Fibroblast of lung (primary cell): ENCODE measurements around the gene EDA. TPM values are rescaled to one million over a fixed set of nuclear protein-coding genes. Genes with fewer than 3 reads are reported as not detected.

Experiments used
- DNase-seq, 2 donors: peaks; one replicate each; pipeline versions ENCODE4 v3.0.0 to v3.0.0-alpha.2; 2010; ENCODE audit warnings: low read depth in 2 of 2
- H2AFZ ChIP-seq: 2 replicates; pipeline ENCODE4 v1.5.1; 2012; ENCODE audit warnings: low read length, control low read depth, inconsistent platforms
- H3K27ac ChIP-seq: 2 replicates; pipeline ENCODE4 v1.5.1; 2011; ENCODE audit warnings: low read length, control low read depth; ENCODE audit not compliant: insufficient read depth
- H3K27me3 ChIP-seq: 2 replicates; pipeline ENCODE4 v1.5.1; 2011; ENCODE audit warnings: mild to moderate bottlenecking, low read length; ENCODE audit not compliant: control insufficient read depth, insufficient read depth
- H3K36me3 ChIP-seq: 2 replicates; pipeline ENCODE4 v1.5.1; 2011; ENCODE audit warnings: low read length; ENCODE audit not compliant: control insufficient read depth, insufficient read depth
- H3K4me1 ChIP-seq: 2 replicates; pipeline ENCODE4 v1.5.1; 2011; ENCODE audit warnings: low read length; ENCODE audit not compliant: control insufficient read depth, insufficient read depth; ENCODE audit errors: extremely low read depth
- H3K4me2 ChIP-seq: 2 replicates; pipeline ENCODE4 v1.5.1; 2011; ENCODE audit warnings: low read length, control low read depth; ENCODE audit not compliant: insufficient read depth; ENCODE audit errors: extremely low read depth
- H3K4me3 ChIP-seq, 4 experiments: fragments of 200-600 bp in 1 of 4; sonication (generic) in 1 of 4; replicated peaks in 1 of 4; 2 replicates each; pipeline ENCODE4 v1.5.1; 2011 to 2016; ENCODE audit warnings: low read length in 4 of 4, low read depth in 3 of 4, mild to moderate bottlenecking in 3 of 4, control low read depth in 2 of 4, inconsistent platforms in 1 of 4, mixed read lengths in 1 of 4; ENCODE audit not compliant: insufficient read depth in 1 of 4; ENCODE audit errors: control extremely low read depth in 1 of 4
- H3K79me2 ChIP-seq: 2 replicates; pipeline ENCODE4 v1.5.1; 2012; ENCODE audit warnings: mild to moderate bottlenecking, low read length, inconsistent platforms; ENCODE audit not compliant: control insufficient read depth, insufficient read depth
- H3K9ac ChIP-seq: 2 replicates; pipeline ENCODE4 v1.5.1; 2011; ENCODE audit warnings: mild to moderate bottlenecking, low read length, control low read depth; ENCODE audit not compliant: insufficient read depth
- H3K9me3 ChIP-seq: 2 replicates; pipeline ENCODE4 v1.5.1; 2012; ENCODE audit warnings: low read depth, low read length; ENCODE audit not compliant: control insufficient read depth, insufficient read depth
- H4K20me1 ChIP-seq: 2 replicates; pipeline ENCODE4 v1.5.1; 2011; ENCODE audit warnings: low read length; ENCODE audit not compliant: control insufficient read depth, insufficient read depth; ENCODE audit errors: extremely low read depth
- EZH2 ChIP-seq: IDR thresholded peaks from 2 replicates; pipeline ENCODE4 v1.5.1; 2012; ENCODE audit warnings: low read length, control low read depth, mild to moderate bottlenecking; ENCODE audit errors: missing control alignments
- polyA plus RNA-seq, 2 donors: library from polyadenylated mRNA; depleted of rRNA in 1 of 2; stranded (reverse) in 1 of 2; unstranded in 1 of 2; fragments of >200 nt; gene quantifications; 2 replicates each; pipeline ENCODE4 v1.2.1, GENCODE V29; 2011 to 2012; ENCODE audit warnings: missing spikeins in 1 of 2
- total RNA-seq: library from RNA; depleted of rRNA; stranded (reverse); fragments of >200 nt; gene quantifications from 2 replicates; pipeline ENCODE4 v1.2.1, GENCODE V29; 2014
- TF ChIP-seq, protein P1 (sequence below), 2 donors: IDR thresholded peaks in 1 of 2; conservative IDR thresholded peaks in 1 of 2; 1 replicate in 1 of 2; 2 replicates in 1 of 2; pipeline ENCODE4 v1.5.1; 2011 to 2012; ENCODE audit warnings: low read length in 2 of 2, control low read depth in 1 of 2, inconsistent platforms in 1 of 2, low read depth in 1 of 2, mild to moderate bottlenecking in 1 of 2

Gene EDA
- total and polyA plus RNA-seq, 2 donors (not counting 1 experiment from before 2014, with no cell fraction given) = 0.17 to 0.20 TPM

DNA sequence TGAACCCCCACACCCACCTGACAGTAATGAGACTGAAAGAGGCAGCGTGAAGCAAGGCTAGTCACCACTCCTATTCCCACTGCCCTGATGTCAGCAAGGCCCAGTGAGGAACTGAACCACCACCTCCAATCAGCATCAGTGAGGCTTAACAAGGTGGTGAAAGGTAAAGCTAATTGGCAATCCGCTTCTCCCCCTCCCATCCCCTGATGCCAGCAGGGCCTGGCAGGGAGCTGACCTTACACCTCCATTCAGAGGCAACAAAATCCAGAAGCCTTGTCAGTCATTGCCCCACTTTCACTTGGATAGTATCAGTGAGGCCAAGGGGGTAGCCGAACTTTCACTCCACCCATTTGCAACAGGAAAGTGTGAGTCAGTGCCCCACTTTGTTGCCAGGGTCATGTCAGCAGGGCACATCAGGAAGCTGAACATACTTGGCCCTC, 373.1 kb downstream of the EDA start:
- no peak for TF ChIP-seq EZH2
- TF ChIP-seq, protein P1, sequence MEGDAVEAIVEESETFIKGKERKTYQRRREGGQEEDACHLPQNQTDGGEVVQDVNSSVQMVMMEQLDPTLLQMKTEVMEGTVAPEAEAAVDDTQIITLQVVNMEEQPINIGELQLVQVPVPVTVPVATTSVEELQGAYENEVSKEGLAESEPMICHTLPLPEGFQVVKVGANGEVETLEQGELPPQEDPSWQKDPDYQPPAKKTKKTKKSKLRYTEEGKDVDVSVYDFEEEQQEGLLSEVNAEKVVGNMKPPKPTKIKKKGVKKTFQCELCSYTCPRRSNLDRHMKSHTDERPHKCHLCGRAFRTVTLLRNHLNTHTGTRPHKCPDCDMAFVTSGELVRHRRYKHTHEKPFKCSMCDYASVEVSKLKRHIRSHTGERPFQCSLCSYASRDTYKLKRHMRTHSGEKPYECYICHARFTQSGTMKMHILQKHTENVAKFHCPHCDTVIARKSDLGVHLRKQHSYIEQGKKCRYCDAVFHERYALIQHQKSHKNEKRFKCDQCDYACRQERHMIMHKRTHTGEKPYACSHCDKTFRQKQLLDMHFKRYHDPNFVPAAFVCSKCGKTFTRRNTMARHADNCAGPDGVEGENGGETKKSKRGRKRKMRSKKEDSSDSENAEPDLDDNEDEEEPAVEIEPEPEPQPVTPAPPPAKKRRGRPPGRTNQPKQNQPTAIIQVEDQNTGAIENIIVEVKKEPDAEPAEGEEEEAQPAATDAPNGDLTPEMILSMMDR (conservative IDR thresholded peaks at IDR 0.05 in 1 of 2, IDR thresholded peaks at IDR 0.05 in 1 of 2; ENCODE audit: low read depth in 1 of 2, low read length in 2 of 2) = no peak
- Histone ChIP-seq H3K79me2 (no peaks in the 10 kb centered on the region), H2AFZ (no peak overlapping the region), H3K9ac (no peak overlapping the region), H3K27me3 (no peaks in the 10 kb centered on the region), H3K4me1 (no peaks in the 10 kb centered on the region), H3K27ac (no peak overlapping the region), H4K20me1 (no peaks in the 10 kb centered on the region), H3K36me3 (no peaks in the 10 kb centered on the region), H3K4me2 (no peak overlapping the region), H3K4me3 (no peak overlapping the region), H3K9me3 (no peaks in the 10 kb centered on the region)
- DNase-seq = no peak

- H2AFZ ChIP-seq = no peak overlapping the region
- no peaks in the 10 kb centered on the region for H3K27me3 ChIP-seq
- H3K9ac ChIP-seq = no peak overlapping the region
- no peaks in the 10 kb centered on the region for H3K36me3 ChIP-seq
- H3K27ac ChIP-seq = no peak overlapping the region
- no peaks in the 10 kb centered on the region for H3K4me1 ChIP-seq
- no peak overlapping the region for H3K4me2 ChIP-seq
- no peaks in the 10 kb centered on the region for H3K9me3 ChIP-seq
- H3K4me3 ChIP-seq = no peak overlapping the region
- H3K79me2 ChIP-seq = no peaks in the 10 kb centered on the region
- H4K20me1 ChIP-seq = no peaks in the 10 kb centered on the region
- no peak for TF ChIP-seq EZH2
- TF ChIP-seq, protein P1 (conservative IDR thresholded peaks at IDR 0.05 in 1 of 2, IDR thresholded peaks at IDR 0.05 in 1 of 2; ENCODE audit: low read depth in 1 of 2, low read length in 2 of 2) = no peak
- no peak for DNase-seq
Measured at GRCh38 chrX:69991685-69992084, 375.8 kb downstream of the EDA start.

- no peaks in the 10 kb centered on the region for H3K4me1 ChIP-seq
- DNase-seq = no peak
- no peaks in the 10 kb centered on the region for H3K79me2 ChIP-seq
- H3K27ac ChIP-seq = no peak overlapping the region
- TF ChIP-seq EZH2 = no peak
- TF ChIP-seq, protein P1 (conservative IDR thresholded peaks at IDR 0.05 in 1 of 2, IDR thresholded peaks at IDR 0.05 in 1 of 2; ENCODE audit: low read depth in 1 of 2, low read length in 2 of 2) = no peak
- H3K9ac ChIP-seq = no peak overlapping the region
- no peak overlapping the region for H2AFZ ChIP-seq
- H3K9me3 ChIP-seq = no peaks in the 10 kb centered on the region
- H3K4me2 ChIP-seq = no peak overlapping the region
- H3K4me3 ChIP-seq = no peak overlapping the region
- no peaks in the 10 kb centered on the region for H4K20me1 ChIP-seq
- H3K27me3 ChIP-seq = no peaks in the 10 kb centered on the region
- no peaks in the 10 kb centered on the region for H3K36me3 ChIP-seq
Measured at GRCh38 chrX:69993494-69993893, 377.6 kb downstream of the EDA start.
